ENCODE results near the gene ZNF106.

ZNF106 gene

DNA sequence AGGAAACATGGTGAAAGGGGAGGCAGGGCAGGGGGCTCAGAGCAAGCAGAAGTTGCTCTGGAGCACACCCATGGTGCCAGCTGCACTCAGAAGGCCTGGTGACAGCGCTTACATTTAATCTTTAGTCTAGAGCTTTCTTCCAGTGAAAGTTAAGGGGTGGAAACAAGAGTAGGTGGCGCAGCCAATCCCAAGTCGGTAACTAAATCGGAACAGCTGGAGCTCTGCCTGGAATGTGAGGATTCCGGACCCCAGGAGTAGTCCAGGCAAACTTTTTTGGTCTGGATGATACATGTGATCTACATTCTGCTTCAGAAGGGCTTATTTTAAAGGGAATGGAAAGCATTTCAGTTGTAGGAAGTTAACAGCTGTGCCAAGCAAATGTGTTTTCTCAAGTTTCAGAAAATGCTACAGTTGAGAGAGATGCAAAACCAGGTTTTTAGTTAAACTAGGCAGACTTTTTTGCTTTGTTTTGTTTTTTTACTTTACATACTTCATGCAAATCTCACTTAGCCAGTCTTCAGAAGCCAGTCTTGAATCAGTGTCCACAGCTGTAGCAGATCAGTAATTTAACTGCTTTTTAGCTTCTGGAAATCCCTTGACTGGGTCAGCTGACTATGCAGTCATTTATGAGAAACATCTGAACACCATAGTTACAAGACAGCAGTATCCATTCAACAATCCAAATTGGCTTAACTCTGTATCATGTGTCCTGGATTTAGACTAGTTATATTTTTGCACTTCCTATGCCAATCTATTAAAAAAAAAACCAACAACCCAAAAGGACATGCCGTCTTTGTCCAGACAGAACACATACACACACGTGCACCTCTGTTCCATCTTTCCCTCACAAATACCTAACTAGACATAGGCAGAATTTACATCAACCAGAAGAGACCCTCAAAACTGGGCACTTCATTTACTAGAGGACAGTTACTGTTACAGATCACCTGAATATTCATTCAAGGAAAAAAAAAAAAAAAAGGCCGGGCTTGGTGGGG, 33.2 kb downstream of the ZNF106 start:
- no peak overlapping the region for H2AFZ ChIP-seq (ENCODE audit: low read length)
- peaks cover 5% of the 10 kb centered on the region; the same call in 1 of the 2 replicates for H3F3A ChIP-seq (ENCODE audit: low read depth)
- no peaks in the 10 kb centered on the region for H3K9me2 ChIP-seq (replicated peaks; ENCODE audit: low read depth, low read length)
- peaks cover 8% of the 10 kb centered on the region for H3K4me1 ChIP-seq (ENCODE audit: insufficient read depth, low read length, poor library complexity, severe bottlenecking)
- H3K27me3 ChIP-seq (ENCODE audit: insufficient read depth, low read length, poor library complexity, severe bottlenecking) = no peaks in the 10 kb centered on the region
- H3K9me3 ChIP-seq (ENCODE audit: insufficient read depth, low read depth, low read length) = no peaks in the 10 kb centered on the region
- H3K79me2 ChIP-seq (ENCODE audit: insufficient read depth, low read length) = peaks cover 4% of the 10 kb centered on the region; the same call in 1 of the 2 replicates
- no peak overlapping the region for H3K4me3 ChIP-seq (ENCODE audit: low read length, poor library complexity, severe bottlenecking)
- H3K9ac ChIP-seq (ENCODE audit: low read depth, low read length, poor library complexity, severe bottlenecking) = no peak overlapping the region
- no peak for TF ChIP-seq EZH2phosphoT487 (IDR thresholded peaks at IDR 0.05; ENCODE audit: borderline replicate concordance)
- TF ChIP-seq, protein P1, sequence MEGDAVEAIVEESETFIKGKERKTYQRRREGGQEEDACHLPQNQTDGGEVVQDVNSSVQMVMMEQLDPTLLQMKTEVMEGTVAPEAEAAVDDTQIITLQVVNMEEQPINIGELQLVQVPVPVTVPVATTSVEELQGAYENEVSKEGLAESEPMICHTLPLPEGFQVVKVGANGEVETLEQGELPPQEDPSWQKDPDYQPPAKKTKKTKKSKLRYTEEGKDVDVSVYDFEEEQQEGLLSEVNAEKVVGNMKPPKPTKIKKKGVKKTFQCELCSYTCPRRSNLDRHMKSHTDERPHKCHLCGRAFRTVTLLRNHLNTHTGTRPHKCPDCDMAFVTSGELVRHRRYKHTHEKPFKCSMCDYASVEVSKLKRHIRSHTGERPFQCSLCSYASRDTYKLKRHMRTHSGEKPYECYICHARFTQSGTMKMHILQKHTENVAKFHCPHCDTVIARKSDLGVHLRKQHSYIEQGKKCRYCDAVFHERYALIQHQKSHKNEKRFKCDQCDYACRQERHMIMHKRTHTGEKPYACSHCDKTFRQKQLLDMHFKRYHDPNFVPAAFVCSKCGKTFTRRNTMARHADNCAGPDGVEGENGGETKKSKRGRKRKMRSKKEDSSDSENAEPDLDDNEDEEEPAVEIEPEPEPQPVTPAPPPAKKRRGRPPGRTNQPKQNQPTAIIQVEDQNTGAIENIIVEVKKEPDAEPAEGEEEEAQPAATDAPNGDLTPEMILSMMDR (conservative IDR thresholded peaks at IDR 0.05; ENCODE audit: low read length) = no peak
- H3K4me2 ChIP-seq (ENCODE audit: low read depth, low read length, poor library complexity, severe bottlenecking) = no peak overlapping the region
- no peaks in the 10 kb centered on the region for H4K20me1 ChIP-seq (ENCODE audit: insufficient read depth, low read length, poor library complexity, severe bottlenecking)
- H3K36me3 ChIP-seq (ENCODE audit: insufficient read depth, low read length) = peaks cover 17% of the 10 kb centered on the region; the same call in 1 of the 2 replicates

DNA sequence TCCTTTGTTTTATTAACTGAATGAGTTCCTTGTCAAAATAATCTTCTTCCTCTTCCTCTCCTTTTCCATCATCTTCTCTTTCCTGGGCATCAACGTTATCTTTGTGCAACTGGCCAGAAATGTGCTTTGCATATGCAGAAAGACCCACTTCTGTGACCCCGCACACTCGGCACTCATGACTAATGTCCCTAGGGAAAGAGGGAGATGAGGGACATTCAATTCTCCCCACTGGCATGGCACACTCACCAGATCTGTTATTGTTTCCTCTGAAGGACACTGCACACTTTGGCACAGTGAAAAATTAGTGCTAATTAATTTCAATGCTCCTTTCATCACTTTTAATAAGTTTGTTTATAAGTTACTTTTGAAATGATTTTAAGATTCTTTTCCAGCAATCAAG, 34.0 kb downstream of the ZNF106 start:
- H3F3A ChIP-seq (ENCODE audit: low read depth) = peaks cover 5% of the 10 kb centered on the region; the same call in 1 of the 2 replicates
- no peaks in the 10 kb centered on the region for H3K9me2 ChIP-seq (replicated peaks; ENCODE audit: low read depth, low read length)
- H3K36me3 ChIP-seq (ENCODE audit: insufficient read depth, low read length) = peaks cover 16% of the 10 kb centered on the region; the same call in 1 of the 2 replicates
- no peak overlapping the region for H3K4me3 ChIP-seq (ENCODE audit: low read length, poor library complexity, severe bottlenecking)
- H3K79me2 ChIP-seq (ENCODE audit: insufficient read depth, low read length) = peaks cover 4% of the 10 kb centered on the region; the same call in 1 of the 2 replicates
- H3K4me2 ChIP-seq (ENCODE audit: low read depth, low read length, poor library complexity, severe bottlenecking) = no peak overlapping the region
- peaks cover 8% of the 10 kb centered on the region for H3K4me1 ChIP-seq (ENCODE audit: insufficient read depth, low read length, poor library complexity, severe bottlenecking)
- H3K9me3 ChIP-seq (ENCODE audit: insufficient read depth, low read depth, low read length) = no peaks in the 10 kb centered on the region
- no peak overlapping the region for H2AFZ ChIP-seq (ENCODE audit: low read length)
- no peaks in the 10 kb centered on the region for H3K27me3 ChIP-seq (ENCODE audit: insufficient read depth, low read length, poor library complexity, severe bottlenecking)
- no peaks in the 10 kb centered on the region for H4K20me1 ChIP-seq (ENCODE audit: insufficient read depth, low read length, poor library complexity, severe bottlenecking)
- no peak overlapping the region for H3K9ac ChIP-seq (ENCODE audit: low read depth, low read length, poor library complexity, severe bottlenecking)
- no peak for TF ChIP-seq EZH2phosphoT487 (IDR thresholded peaks at IDR 0.05; ENCODE audit: borderline replicate concordance)
- TF ChIP-seq, protein P1 (conservative IDR thresholded peaks at IDR 0.05; ENCODE audit: low read length) = no peak

DNA sequence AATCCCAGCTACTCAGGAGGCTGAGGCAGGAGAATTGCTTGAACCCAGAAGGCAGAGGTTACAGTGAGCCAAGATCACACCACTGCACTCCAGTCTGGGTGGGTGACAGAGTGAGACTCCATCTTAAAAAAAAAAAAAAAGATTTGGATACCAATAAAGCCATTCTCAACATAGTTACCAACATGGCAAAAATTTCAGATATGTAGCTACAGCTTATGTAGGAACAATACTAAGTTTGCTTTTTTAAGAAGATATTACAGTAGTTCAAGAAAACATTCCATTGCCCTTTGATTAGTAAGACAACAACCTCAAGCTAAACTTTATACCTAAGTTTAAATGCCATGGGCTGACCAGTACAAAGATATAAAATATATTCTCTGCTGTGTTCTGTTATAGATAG, 34.4 kb downstream of the ZNF106 start:
- no peak overlapping the region for H2AFZ ChIP-seq (ENCODE audit: low read length)
- H3K9me3 ChIP-seq (ENCODE audit: insufficient read depth, low read depth, low read length) = no peaks in the 10 kb centered on the region
- H3K79me2 ChIP-seq (ENCODE audit: insufficient read depth, low read length) = peaks cover 4% of the 10 kb centered on the region; the same call in 1 of the 2 replicates
- no peak overlapping the region for H3K4me3 ChIP-seq (ENCODE audit: low read length, poor library complexity, severe bottlenecking)
- peaks cover 6% of the 10 kb centered on the region for H3K4me1 ChIP-seq (ENCODE audit: insufficient read depth, low read length, poor library complexity, severe bottlenecking)
- no peak overlapping the region for H3K9ac ChIP-seq (ENCODE audit: low read depth, low read length, poor library complexity, severe bottlenecking)
- peaks cover 2% of the 10 kb centered on the region; the same call in 1 of the 2 replicates for H3F3A ChIP-seq (ENCODE audit: low read depth)
- H4K20me1 ChIP-seq (ENCODE audit: insufficient read depth, low read length, poor library complexity, severe bottlenecking) = no peaks in the 10 kb centered on the region
- no peak overlapping the region for H3K4me2 ChIP-seq (ENCODE audit: low read depth, low read length, poor library complexity, severe bottlenecking)
- TF ChIP-seq, protein P1 (conservative IDR thresholded peaks at IDR 0.05; ENCODE audit: low read length) = no peak
- TF ChIP-seq EZH2phosphoT487 (IDR thresholded peaks at IDR 0.05; ENCODE audit: borderline replicate concordance) = no peak
- no peaks in the 10 kb centered on the region for H3K9me2 ChIP-seq (replicated peaks; ENCODE audit: low read depth, low read length)
- peaks cover 15% of the 10 kb centered on the region; the same call in 1 of the 2 replicates for H3K36me3 ChIP-seq (ENCODE audit: insufficient read depth, low read length)
- H3K27me3 ChIP-seq (ENCODE audit: insufficient read depth, low read length, poor library complexity, severe bottlenecking) = no peaks in the 10 kb centered on the region
